HEK293 (cell line): ENCODE results near the gene DBF4B.

ENCODE experiments used
- ZBTB8A ChIP-seq: fragments of 450-650 bp; formaldehyde crosslinking; IDR thresholded peaks from 2 replicates; pipeline ENCODE4 v1.5.1; 2016; ENCODE audit warnings: missing biosample characterization, missing genetic modification characterization
- ZFP69B ChIP-seq: fragments of 450-650 bp; formaldehyde crosslinking; IDR thresholded peaks from 2 replicates; pipeline ENCODE4 v1.5.1; 2016; ENCODE audit warnings: missing biosample characterization, missing genetic modification characterization
- ZNF121 ChIP-seq: fragments of 450-650 bp; formaldehyde crosslinking; IDR thresholded peaks from 2 replicates; pipeline ENCODE4 v1.5.1; 2016; ENCODE audit warnings: missing biosample characterization, missing genetic modification characterization
- TF ChIP-seq, protein P1 (sequence below): fragments of 450-650 bp; formaldehyde crosslinking; IDR thresholded peaks from 2 replicates; pipeline ENCODE4 v1.5.1; 2016; ENCODE audit warnings: missing biosample characterization, missing genetic modification characterization
- TF ChIP-seq, protein P2 (sequence below): fragments of 450-650 bp; formaldehyde crosslinking; IDR thresholded peaks from 2 replicates; pipeline ENCODE4 v1.5.1; 2016; ENCODE audit warnings: missing biosample characterization, missing genetic modification characterization

DNA sequence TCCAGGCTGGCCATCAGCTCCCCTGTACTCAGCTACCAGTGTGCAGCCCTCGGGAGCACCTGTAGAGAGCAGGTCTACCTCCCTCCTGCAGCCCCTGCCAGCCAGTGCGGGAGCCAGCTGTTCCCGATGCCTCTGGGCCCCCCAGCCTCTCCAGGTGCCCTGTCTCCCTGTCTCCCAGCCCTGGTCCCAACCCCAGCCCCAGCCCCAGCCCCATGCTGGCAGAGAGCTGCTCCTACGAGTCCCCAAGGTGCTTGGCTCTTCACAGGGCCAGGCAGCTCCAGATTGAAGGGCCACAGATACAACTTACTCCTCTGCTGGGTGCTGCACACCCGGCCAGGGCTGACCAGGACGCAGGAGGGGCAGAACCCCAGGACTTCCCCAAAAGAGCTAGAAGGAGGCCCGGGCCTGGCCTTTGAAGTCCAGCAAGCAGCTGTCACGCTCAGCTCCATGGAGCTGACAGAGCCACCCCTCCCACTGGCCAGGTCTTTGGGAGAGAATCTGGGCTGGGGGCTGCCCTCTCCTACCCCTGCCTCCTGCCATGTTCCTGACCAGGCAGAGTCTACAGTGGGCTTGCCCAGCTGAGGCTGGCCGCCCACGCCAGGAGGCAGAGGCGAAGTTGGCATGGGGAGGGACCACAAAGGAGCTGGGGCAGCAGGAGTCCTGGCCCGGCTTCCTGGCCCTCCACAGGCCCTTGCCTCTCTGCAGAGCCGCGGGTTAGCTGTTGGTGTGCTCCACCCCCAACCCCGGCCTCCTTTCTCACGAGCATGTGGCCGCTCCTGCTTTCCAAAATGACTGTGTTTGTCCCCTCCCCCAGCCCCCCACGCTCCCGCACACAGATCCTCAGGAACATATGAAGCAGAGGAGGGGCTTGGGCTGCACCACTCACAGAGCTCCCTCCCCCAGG, 40.9 kb downstream of the DBF4B start:
- TF ChIP-seq, protein P1, sequence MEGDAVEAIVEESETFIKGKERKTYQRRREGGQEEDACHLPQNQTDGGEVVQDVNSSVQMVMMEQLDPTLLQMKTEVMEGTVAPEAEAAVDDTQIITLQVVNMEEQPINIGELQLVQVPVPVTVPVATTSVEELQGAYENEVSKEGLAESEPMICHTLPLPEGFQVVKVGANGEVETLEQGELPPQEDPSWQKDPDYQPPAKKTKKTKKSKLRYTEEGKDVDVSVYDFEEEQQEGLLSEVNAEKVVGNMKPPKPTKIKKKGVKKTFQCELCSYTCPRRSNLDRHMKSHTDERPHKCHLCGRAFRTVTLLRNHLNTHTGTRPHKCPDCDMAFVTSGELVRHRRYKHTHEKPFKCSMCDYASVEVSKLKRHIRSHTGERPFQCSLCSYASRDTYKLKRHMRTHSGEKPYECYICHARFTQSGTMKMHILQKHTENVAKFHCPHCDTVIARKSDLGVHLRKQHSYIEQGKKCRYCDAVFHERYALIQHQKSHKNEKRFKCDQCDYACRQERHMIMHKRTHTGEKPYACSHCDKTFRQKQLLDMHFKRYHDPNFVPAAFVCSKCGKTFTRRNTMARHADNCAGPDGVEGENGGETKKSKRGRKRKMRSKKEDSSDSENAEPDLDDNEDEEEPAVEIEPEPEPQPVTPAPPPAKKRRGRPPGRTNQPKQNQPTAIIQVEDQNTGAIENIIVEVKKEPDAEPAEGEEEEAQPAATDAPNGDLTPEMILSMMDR (tag by site-specific recombination) = no peak
- TF ChIP-seq ZBTB8A (tag by site-specific recombination) (no peak), ZFP69B (tag by site-specific recombination) (no peak), ZNF121 (tag by site-specific recombination) (no peak)
- TF ChIP-seq, protein P2, sequence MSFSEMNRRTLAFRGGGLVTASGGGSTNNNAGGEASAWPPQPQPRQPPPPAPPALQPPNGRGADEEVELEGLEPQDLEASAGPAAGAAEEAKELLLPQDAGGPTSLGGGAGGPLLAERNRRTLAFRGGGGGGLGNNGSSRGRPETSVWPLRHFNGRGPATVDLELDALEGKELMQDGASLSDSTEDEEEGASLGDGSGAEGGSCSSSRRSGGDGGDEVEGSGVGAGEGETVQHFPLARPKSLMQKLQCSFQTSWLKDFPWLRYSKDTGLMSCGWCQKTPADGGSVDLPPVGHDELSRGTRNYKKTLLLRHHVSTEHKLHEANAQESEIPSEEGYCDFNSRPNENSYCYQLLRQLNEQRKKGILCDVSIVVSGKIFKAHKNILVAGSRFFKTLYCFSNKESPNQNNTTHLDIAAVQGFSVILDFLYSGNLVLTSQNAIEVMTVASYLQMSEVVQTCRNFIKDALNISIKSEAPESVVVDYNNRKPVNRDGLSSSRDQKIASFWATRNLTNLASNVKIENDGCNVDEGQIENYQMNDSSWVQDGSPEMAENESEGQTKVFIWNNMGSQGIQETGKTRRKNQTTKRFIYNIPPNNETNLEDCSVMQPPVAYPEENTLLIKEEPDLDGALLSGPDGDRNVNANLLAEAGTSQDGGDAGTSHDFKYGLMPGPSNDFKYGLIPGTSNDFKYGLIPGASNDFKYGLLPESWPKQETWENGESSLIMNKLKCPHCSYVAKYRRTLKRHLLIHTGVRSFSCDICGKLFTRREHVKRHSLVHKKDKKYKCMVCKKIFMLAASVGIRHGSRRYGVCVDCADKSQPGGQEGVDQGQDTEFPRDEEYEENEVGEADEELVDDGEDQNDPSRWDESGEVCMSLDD (tag by site-specific recombination) = no peak
